Loucy (cell line): ENCODE results near the gene TTLL12.

Experiments used
- H2AFZ ChIP-seq: fragments of 200-600 bp; sonication (generic); 2 replicates; pipeline ENCODE4 v1.6.0; 2016; ENCODE audit warnings: antibody characterized with exemption, mild to moderate bottlenecking, low read length, moderate library complexity
- H3F3A ChIP-seq: fragments of 200-600 bp; 2 replicates; pipeline ENCODE4 v1.6.0; 2016; ENCODE audit warnings: antibody characterized with exemption, low read depth, mild to moderate bottlenecking
- H3K27me3 ChIP-seq: fragments of 200-600 bp; sonication (generic); 2 replicates; pipeline ENCODE4 v1.6.1; 2014; ENCODE audit warnings: low read length, mild to moderate bottlenecking; ENCODE audit not compliant: insufficient read depth, poor library complexity, severe bottlenecking
- H3K36me3 ChIP-seq: fragments of 200-600 bp; sonication (generic); 2 replicates; pipeline ENCODE4 v1.6.1; 2016; ENCODE audit warnings: low read length; ENCODE audit not compliant: insufficient read depth
- H3K4me1 ChIP-seq: fragments of 200-600 bp; sonication (generic); 2 replicates; pipeline ENCODE4 v1.5.1; 2014; ENCODE audit warnings: low read length, mild to moderate bottlenecking; ENCODE audit not compliant: insufficient read depth, poor library complexity, severe bottlenecking
- H3K4me2 ChIP-seq: fragments of 200-600 bp; sonication (generic); 2 replicates; pipeline ENCODE4 v1.6.0; 2014; ENCODE audit warnings: antibody characterized with exemption, low read length, low read depth, mild to moderate bottlenecking; ENCODE audit not compliant: poor library complexity, severe bottlenecking
- H3K4me3 ChIP-seq: fragments of 200-600 bp; sonication (generic); 2 replicates; pipeline ENCODE4 v1.5.1; 2014; ENCODE audit warnings: low read length, mild to moderate bottlenecking, mixed read lengths; ENCODE audit not compliant: poor library complexity, severe bottlenecking
- H3K79me2 ChIP-seq: fragments of 200-600 bp; sonication (generic); 2 replicates; pipeline ENCODE4 v1.6.1; 2014; ENCODE audit warnings: low read length; ENCODE audit not compliant: insufficient read depth
- H3K9ac ChIP-seq: fragments of 200-600 bp; sonication (generic); 2 replicates; pipeline ENCODE4 v1.6.0; 2014; ENCODE audit warnings: mild to moderate bottlenecking, low read depth, low read length, moderate library complexity; ENCODE audit not compliant: poor library complexity, severe bottlenecking
- H3K9me2 ChIP-seq: fragments of 200-600 bp; sonication (generic); replicated peaks from 2 replicates; pipeline ENCODE4 v1.6.1; 2016; ENCODE audit warnings: low read depth, low read length, mixed read lengths
- H3K9me3 ChIP-seq: fragments of 200-600 bp; sonication (generic); 2 replicates; pipeline ENCODE4 v1.6.1; 2014; ENCODE audit warnings: mild to moderate bottlenecking, antibody characterized with exemption, low read length, low read depth; ENCODE audit not compliant: insufficient read depth
- H4K20me1 ChIP-seq: fragments of 200-600 bp; sonication (generic); 2 replicates; pipeline ENCODE4 v1.6.0; 2014; ENCODE audit warnings: antibody characterized with exemption, low read length, mild to moderate bottlenecking; ENCODE audit not compliant: insufficient read depth, poor library complexity, severe bottlenecking
- EZH2phosphoT487 ChIP-seq: fragments of 200-600 bp; IDR thresholded peaks from 2 replicates; pipeline ENCODE4 v1.6.1; 2018; ENCODE audit warnings: antibody characterized with exemption, mild to moderate bottlenecking, moderate library complexity, borderline replicate concordance
- TF ChIP-seq, protein P1 (sequence below): fragments of 200-600 bp; sonication (generic); conservative IDR thresholded peaks from 2 replicates; pipeline ENCODE4 v1.5.1; 2014; ENCODE audit warnings: mild to moderate bottlenecking, antibody characterized with exemption, low read length

Gene TTLL12

DNA sequence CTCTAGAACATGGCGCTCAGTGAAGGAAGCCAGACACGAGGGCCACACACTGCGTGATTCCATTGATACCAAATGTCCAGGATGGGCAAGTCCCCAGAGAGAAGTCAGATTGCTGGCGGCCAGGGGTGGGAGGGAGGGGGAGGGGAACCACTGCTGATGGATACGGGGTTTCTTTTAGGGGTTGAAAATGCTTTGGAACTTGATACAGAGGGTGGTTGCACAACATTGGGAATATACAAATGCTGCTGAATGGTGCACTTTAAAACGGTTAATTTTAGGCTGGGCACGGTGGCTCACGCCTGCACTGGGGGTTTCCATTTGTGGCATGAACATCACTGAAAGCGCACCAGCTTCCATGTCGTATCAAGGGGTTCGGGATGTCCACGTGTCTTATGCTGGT, 30.5 kb downstream of the TTLL12 start:
- Histone ChIP-seq H3K9ac (no peak overlapping the region), H3K4me2 (no peak overlapping the region), H2AFZ (no peak overlapping the region), H3K9me2 (no peaks in the 10 kb centered on the region), H3F3A (no peaks in the 10 kb centered on the region), H3K9me3 (no peaks in the 10 kb centered on the region), H3K4me1 (peaks cover 20% of the 10 kb centered on the region), H3K36me3 (peaks cover 3% of the 10 kb centered on the region; the same call in 1 of the 2 replicates), H4K20me1 (no peaks in the 10 kb centered on the region), H3K4me3 (no peak overlapping the region), H3K27me3 (no peaks in the 10 kb centered on the region), H3K79me2 (peaks cover 26% of the 10 kb centered on the region)
- TF ChIP-seq, protein P1, sequence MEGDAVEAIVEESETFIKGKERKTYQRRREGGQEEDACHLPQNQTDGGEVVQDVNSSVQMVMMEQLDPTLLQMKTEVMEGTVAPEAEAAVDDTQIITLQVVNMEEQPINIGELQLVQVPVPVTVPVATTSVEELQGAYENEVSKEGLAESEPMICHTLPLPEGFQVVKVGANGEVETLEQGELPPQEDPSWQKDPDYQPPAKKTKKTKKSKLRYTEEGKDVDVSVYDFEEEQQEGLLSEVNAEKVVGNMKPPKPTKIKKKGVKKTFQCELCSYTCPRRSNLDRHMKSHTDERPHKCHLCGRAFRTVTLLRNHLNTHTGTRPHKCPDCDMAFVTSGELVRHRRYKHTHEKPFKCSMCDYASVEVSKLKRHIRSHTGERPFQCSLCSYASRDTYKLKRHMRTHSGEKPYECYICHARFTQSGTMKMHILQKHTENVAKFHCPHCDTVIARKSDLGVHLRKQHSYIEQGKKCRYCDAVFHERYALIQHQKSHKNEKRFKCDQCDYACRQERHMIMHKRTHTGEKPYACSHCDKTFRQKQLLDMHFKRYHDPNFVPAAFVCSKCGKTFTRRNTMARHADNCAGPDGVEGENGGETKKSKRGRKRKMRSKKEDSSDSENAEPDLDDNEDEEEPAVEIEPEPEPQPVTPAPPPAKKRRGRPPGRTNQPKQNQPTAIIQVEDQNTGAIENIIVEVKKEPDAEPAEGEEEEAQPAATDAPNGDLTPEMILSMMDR: no peak
- TF ChIP-seq EZH2phosphoT487: no peak

DNA sequence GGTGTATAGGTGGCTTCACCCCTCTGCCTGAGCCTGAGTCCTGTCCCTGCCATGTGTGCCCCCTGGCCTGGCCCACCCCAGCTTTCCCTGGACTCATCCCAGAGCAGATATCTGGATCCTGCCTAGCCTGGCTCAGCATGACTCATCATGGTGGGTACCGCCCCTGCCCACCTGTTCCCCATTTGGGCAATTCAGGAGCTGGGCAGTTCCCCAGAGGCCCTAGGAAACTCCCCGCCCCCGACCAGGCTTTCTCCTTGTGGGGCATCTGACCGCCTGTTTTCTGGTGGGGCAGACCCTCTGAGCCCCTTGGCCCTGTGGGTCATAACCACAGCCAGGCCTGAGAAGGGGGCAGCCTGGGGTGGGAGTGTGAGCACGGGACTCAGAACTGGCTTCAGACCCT, 31.1 kb downstream of the TTLL12 start:
- H3K79me2 ChIP-seq: peaks cover 26% of the 10 kb centered on the region
- H3K9me2 ChIP-seq: no peaks in the 10 kb centered on the region
- H3K27me3 ChIP-seq: no peaks in the 10 kb centered on the region
- no peak overlapping the region for H3K9ac ChIP-seq
- no peaks in the 10 kb centered on the region for H3F3A ChIP-seq
- H3K9me3 ChIP-seq: no peaks in the 10 kb centered on the region
- H3K4me1 ChIP-seq: peaks cover 25% of the 10 kb centered on the region
- no peak overlapping the region for H2AFZ ChIP-seq
- TF ChIP-seq, protein P1: no peak
- no peak for TF ChIP-seq EZH2phosphoT487
- H3K4me3 ChIP-seq: no peak overlapping the region
- H3K36me3 ChIP-seq: no peaks in the 10 kb centered on the region
- no peaks in the 10 kb centered on the region for H4K20me1 ChIP-seq
- peak overlapping the region; percentile 32 for H3K4me2 ChIP-seq

DNA sequence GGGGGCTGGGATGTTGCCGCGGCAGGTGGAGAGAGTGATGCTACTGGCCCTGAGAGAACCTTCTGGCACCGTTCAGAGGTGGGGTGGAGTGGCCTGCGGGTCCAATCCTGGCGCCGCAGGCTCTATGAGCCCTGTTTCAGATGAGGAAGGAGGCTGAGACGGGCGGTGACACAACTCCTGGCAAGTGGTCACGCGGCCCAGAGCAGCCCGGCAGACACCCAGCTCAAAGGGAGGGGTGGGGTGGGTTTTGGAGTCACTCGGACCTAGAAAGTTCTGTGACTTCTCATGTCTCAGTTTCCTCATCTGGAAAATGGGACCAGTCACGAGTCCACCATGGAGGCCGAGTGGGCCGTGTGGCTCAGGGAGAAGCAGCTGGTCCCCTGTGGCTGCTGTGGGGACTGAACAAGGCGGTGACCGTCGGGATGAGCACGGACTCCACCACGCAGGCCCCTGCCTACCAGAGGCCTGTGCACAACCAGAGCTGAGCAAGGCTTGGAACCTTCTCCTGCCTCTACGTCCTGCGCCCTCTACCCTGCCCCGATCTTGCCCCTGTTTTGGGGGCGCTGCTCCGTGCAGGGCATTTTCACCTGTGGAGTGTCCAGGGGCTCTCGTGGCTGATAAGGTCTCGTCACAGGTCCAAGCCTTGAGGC, 31.9 kb downstream of the TTLL12 start:
- Histone ChIP-seq H3K4me1 (peaks cover 25% of the 10 kb centered on the region), H4K20me1 (no peaks in the 10 kb centered on the region), H2AFZ (no peak overlapping the region), H3K9me2 (no peaks in the 10 kb centered on the region), H3K27me3 (no peaks in the 10 kb centered on the region), H3K36me3 (no peaks in the 10 kb centered on the region), H3K4me2 (peak overlapping the region; percentile 32), H3K4me3 (no peak overlapping the region), H3K9ac (no peak overlapping the region), H3K9me3 (no peaks in the 10 kb centered on the region), H3K79me2 (peaks cover 26% of the 10 kb centered on the region), H3F3A (no peaks in the 10 kb centered on the region)
- TF ChIP-seq, protein P1: no peak
- no peak for TF ChIP-seq EZH2phosphoT487
